HAP-1 (cell line): Measurements from ENCODE around the gene ZNF625.
"Not testable (repeated sequence)": the region's sequence is repeated elsewhere in the genome, so short reads cannot be mapped to it uniquely, and the experiment has no call there.

Experiments
- DNase-seq, 2 experiments: peaks; one replicate each; pipeline ENCODE4 v3.0.0-alpha.2; 2016 to 2020; ENCODE audit warnings: low spot score in 2 of 2
- H3K27me3 ChIP-seq: fragments of 250-450 bp; sonication (Bioruptor Pico); 2 replicates; pipeline ENCODE4 v1.5.1; 2020; ENCODE audit warnings: low read depth, mild to moderate bottlenecking, moderate library complexity
- H3K36me3 ChIP-seq: fragments of 250-450 bp; sonication (Bioruptor Pico); replicated peaks from 2 replicates; pipeline ENCODE4 v1.5.1; 2020; ENCODE audit warnings: mild to moderate bottlenecking
- H3K4me1 ChIP-seq: fragments of 250-450 bp; sonication (Bioruptor Pico); 2 replicates; pipeline ENCODE4 v1.5.1; 2020; ENCODE audit warnings: mild to moderate bottlenecking
- H3K4me3 ChIP-seq: fragments of 250-450 bp; sonication (Bioruptor Pico); 2 replicates; pipeline ENCODE4 v1.5.1; 2020; ENCODE audit warnings: mild to moderate bottlenecking, moderate library complexity
- H3K9me3 ChIP-seq: fragments of 250-450 bp; sonication (Bioruptor Pico); 2 replicates; pipeline ENCODE4 v1.5.1; 2020; ENCODE audit warnings: mild to moderate bottlenecking, moderate library complexity
- in situ Hi-C: fragments of 300-500 bp; cut with MboI; formaldehyde crosslinking; loops from 3 replicates; pipeline ENCODE4 v1.14.3; 2020; ENCODE audit warnings: low sequenced_read_pairs, inconsistent platforms, mixed read lengths

Gene ZNF625

DNA sequence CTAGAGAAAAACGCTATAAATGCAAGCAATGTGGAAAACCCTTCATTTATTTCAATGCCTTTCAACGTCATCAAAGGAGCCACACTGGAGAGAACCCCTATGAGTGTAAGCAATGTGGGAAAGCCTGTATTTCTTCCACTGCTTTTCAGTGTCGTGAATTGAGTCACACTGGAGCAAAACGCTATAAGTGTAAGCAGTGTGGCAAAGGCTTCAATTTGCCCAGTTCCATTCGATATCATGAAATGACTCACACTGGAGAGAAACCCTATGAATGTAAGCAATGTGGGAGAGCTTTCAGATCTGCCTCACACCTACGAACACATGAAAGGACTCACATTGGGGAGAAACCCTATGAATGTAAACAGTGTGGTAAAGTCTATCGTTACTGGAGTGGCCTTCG lies 43.8 kb downstream of the ZNF625 start:
- no peaks in the 10 kb centered on the region for H3K36me3 ChIP-seq
- no peaks in the 10 kb centered on the region for H3K4me1 ChIP-seq
- in situ Hi-C loops = no loop called here
- no peak for DNase-seq
- H3K9me3 ChIP-seq = peaks cover 15% of the 10 kb centered on the region; the same call in 1 of the 2 replicates
- H3K4me3 ChIP-seq = no peak overlapping the region
- H3K27me3 ChIP-seq = no peaks in the 10 kb centered on the region

- no peak for DNase-seq
- Histone ChIP-seq H3K27me3 (no peaks in the 10 kb centered on the region), H3K4me3 (no peak overlapping the region), H3K4me1 (no peaks in the 10 kb centered on the region), H3K36me3 (no peaks in the 10 kb centered on the region), H3K9me3 (peaks cover 15% of the 10 kb centered on the region; the same call in 1 of the 2 replicates)
- in situ Hi-C loops = no loop called here
Observed at GRCh38 chr19:12111943-12112637, 44.4 kb downstream of the ZNF625 start.

DNA sequence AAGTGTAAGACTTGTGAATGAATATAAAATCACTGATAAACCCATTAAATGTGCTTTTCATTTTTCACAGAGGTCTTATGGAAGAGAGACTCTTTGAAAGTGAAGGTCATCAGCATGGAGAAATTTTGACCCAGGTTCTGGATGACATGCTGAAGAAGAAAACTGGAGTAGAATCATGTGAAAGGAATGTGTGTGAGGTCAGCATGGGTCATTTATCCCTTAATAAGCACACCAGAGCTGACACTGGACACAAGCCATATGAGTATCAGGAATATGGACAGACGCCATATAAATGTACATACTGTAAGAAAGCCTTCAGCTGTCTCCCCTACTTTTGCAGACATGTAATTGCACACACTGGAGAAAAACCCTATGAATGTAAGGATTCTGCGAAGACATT lies 45.4 kb downstream of the ZNF625 start:
- H3K9me3 ChIP-seq = peaks cover 15% of the 10 kb centered on the region; the same call in 1 of the 2 replicates
- no peaks in the 10 kb centered on the region for H3K27me3 ChIP-seq
- no peaks in the 10 kb centered on the region for H3K36me3 ChIP-seq
- H3K4me1 ChIP-seq = no peaks in the 10 kb centered on the region
- DNase-seq = no peak
- H3K4me3 ChIP-seq = no peak overlapping the region
- in situ Hi-C loops = no loop called here

DNA sequence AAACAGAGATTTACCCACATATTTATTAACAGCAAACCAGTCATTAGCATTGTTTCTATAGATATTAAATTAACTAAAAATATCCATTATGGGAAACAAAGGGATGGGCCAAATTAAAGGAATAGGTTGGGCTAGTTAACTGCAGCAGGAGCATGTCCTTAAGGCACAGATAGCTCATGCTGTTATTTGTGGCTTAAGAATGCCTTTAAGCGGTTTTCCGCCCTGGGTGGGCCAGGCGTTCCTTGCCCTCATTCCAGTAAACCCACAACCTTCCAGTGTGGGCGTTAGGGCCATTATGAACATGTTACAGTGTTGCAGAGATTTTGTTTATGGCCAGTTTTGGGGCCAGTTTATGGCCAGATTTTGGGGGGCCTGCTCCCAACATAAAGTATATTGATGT lies 52.6 kb downstream of the ZNF625 start:
- H3K4me1 ChIP-seq, H3K36me3 ChIP-seq, DNase-seq, H3K27me3 ChIP-seq, H3K4me3 ChIP-seq, H3K9me3 ChIP-seq, in situ Hi-C loops: not testable (repeated sequence)

- no peak overlapping the region for H3K4me3 ChIP-seq
- H3K36me3 ChIP-seq = no peaks in the 10 kb centered on the region
- no peaks in the 10 kb centered on the region for H3K4me1 ChIP-seq
- no peak for DNase-seq
- H3K27me3 ChIP-seq = no peaks in the 10 kb centered on the region
- in situ Hi-C loops = no loop called here
- no peaks in the 10 kb centered on the region for H3K9me3 ChIP-seq
Observed at GRCh38 chr19:12098040-12098439, 58.5 kb downstream of the ZNF625 start.

GRCh38 chr19:12095111-12095790 lies 61.3 kb downstream of the ZNF625 start:
- DNase-seq = no peak
- no peaks in the 10 kb centered on the region for H3K4me1 ChIP-seq
- in situ Hi-C loops = no loop called here
- H3K27me3 ChIP-seq = no peaks in the 10 kb centered on the region
- H3K4me3 ChIP-seq = no peak overlapping the region
- H3K9me3 ChIP-seq = no peaks in the 10 kb centered on the region
- no peaks in the 10 kb centered on the region for H3K36me3 ChIP-seq
